HT1080 (cell line): Measurements from ENCODE around the gene THUMPD2. TPM values are rescaled to one million over a fixed set of nuclear protein-coding genes. Genes with fewer than 3 reads are reported as not detected.
"Not testable (repeated sequence)": the region's sequence is repeated elsewhere in the genome, so short reads cannot be mapped to it uniquely, and the experiment has no call there.

Experiments
- DNase-seq: peaks from one replicate; pipeline ENCODE4 v3.0.0-alpha.2; 2015; ENCODE audit warnings: low read depth
- polyA plus RNA-seq, 2 experiments: library from polyadenylated mRNA; depleted of rRNA; stranded (reverse); fragments of >200 nt; gene quantifications; 2 replicates each; pipeline ENCODE4 v1.2.3, GENCODE V29; 2015
- total RNA-seq: library from RNA; depleted of rRNA; stranded (reverse); fragments of >200 nt; shearing (Covaris generic); gene quantifications from 2 replicates; pipeline ENCODE4 v1.2.3, GENCODE V29; 2014; rRNA removed

Gene THUMPD2
- 5.5 and 7.8 TPM in 2 replicates for total RNA-seq
- polyA plus RNA-seq (2015; cell fraction: cytosol; rRNA removed) = 7.3 and 9.2 TPM in 2 replicates
- 13.2 and 13.4 TPM in 2 replicates for polyA plus RNA-seq (2015; cell fraction: nucleus; rRNA removed)

- DNase-seq = peak; percentile 51
Observed at GRCh38 chr2:39778775-39779340, at the start of gene THUMPD2. Gene THUMPD2, minus strand, starts transcription at chr2:39779258. Its CDS starts 19 bp downstream, at chr2:39779239.

GRCh38 chr2:39821871-39822270 is 42.8 kb upstream of the THUMPD2 start:
- DNase-seq = no peak

- no peak for DNase-seq
Observed at GRCh38 chr2:39816845-39817244, 37.8 kb upstream of the THUMPD2 start.

DNA sequence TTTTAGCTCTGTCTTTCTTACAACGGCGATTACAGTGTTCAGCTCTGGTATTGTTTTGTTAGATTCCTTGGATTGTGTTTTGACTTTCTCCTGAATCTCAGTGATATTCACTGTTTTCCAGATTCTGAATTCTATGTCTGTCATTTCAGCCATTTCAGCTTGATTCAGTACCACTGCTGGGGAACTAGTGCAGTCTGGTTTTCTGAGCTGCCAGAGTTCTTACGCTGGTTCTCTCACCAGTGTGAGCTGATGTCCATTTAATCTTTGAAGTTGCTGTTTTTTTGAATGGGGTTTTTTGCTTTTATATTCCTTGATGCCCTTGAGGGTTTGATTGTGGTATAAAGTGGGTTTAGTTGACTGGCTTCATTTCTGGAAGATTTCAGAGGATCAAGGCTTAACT is 37.4 kb upstream of the THUMPD2 start:
- DNase-seq = no peak

DNA sequence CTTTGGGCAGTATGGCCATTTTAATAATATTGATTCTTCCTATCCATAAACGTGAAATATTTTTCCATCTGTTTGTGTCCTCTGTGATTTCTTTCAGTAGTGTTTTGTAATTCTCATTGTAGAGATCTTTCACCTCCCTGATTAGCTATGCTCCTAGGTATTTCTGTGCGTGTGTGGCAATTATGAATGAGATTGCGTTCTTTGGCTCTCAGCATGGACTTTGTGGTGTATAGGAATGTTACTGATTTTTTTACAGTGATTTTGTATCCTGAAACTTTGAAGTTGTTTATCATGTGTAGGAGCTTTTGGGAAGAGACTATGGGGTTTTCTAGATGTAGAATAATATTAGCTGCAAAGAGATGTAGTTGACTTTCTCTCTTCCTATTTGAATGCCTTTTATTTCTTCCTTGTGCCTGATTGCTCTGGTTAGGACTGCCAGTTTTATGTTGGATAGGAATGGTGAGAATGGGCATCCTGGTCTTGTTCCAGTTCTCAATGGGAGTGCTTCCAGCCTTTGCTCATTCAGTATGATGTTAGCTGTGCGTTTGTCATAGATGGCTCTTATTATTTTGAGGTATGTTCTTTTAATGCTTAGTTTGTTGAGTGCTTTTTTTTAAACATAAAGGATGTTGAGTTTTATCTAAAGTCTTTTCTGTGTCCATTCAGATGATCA is 27.0 kb upstream of the THUMPD2 start:
- no peak for DNase-seq

- DNase-seq = no peak
Observed at GRCh38 chr2:39803839-39804238, 24.8 kb upstream of the THUMPD2 start.

- DNase-seq = no peak
Observed at GRCh38 chr2:39800752-39801151, 21.7 kb upstream of the THUMPD2 start.

DNA sequence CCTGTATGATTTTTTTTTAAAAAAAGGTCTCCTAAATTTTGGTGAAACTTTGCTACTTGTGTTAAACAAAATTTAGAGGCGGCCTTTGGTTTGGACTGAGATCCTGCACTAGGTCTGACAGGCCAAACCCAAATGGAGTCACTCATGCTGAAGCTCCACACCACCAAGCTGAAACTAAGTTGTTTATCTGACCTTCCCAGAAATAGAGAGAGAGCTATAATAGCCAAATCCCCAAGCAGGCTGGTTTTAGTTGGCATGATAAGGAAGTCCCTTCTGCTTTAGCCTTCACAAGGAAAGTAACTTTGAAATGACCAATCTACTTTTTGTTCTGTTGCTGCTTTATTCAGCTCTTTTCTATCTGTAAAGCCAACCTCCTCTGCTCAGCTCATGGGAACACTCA is 17.1 kb upstream of the THUMPD2 start:
- DNase-seq = no peak

GRCh38 chr2:39790216-39790818 is 11.3 kb upstream of the THUMPD2 start:
- DNase-seq = not testable (repeated sequence)

GRCh38 chr2:39787950-39788349 is 8.9 kb upstream of the THUMPD2 start:
- peak; percentile 30 for DNase-seq

GRCh38 chr2:39786761-39787522 is 7.9 kb upstream of the THUMPD2 start:
- DNase-seq = no peak

- DNase-seq = no peak
Observed at GRCh38 chr2:39782591-39782990, 3.5 kb upstream of the THUMPD2 start.

- no peak for DNase-seq
Observed at GRCh38 chr2:39781697-39782096, 2.6 kb upstream of the THUMPD2 start.

GRCh38 chr2:39780825-39781600 is 2.0 kb upstream of the THUMPD2 start:
- DNase-seq = peak; percentile 68

- DNase-seq = no peak
Observed at GRCh38 chr2:39779927-39780326, 869 bp upstream of the THUMPD2 start.

DNA sequence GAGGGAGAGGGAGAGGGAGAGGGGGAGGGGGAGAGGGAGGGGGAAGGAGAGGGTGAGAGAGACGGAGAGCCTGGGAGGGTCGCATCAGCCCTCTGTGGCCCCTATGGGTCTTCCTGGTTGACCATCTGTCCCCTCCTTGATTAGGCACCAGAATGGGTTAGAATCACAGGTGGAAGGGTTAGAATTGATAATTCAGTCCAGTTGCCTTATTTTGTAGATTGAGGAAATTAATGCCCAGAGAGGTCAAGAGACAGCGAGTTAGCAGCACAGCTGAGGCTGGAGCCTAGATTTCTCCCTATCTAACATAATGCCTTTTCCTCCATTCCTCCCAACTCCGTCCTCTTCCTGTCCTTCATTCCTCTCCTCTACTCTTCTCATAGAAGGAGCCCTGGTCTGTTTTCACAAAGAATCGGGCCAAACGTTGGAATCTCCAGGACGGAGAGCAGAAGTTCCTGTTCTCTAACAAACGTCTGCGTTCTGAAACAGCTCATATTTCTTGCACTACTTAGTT is 338 bp upstream of the THUMPD2 start:
- no peak for DNase-seq

DNA sequence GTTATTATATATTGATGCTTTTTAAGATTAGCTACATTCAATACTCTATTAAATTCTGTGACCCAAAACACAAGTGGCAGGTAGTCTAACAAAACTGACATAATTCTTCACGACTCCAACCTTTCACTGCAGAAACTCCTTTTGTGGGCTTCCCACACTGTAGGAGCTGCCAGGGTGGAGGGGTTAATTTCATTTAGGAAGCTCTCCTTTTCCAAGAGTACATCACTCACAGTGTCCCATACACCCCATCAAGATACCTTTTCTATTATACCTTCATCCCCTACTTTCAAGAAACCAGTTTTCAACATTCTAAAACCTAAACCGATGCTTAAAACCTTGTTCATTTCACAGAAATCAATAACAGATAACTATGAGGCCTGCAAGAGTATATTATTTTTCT is 825 bp downstream of the THUMPD2 start:
- no peak for DNase-seq

GRCh38 chr2:39772812-39773152 is 6.3 kb downstream of the THUMPD2 start:
- no peak for DNase-seq

GRCh38 chr2:39772086-39772811 is 6.8 kb downstream of the THUMPD2 start:
- DNase-seq = peak; percentile 80

DNA sequence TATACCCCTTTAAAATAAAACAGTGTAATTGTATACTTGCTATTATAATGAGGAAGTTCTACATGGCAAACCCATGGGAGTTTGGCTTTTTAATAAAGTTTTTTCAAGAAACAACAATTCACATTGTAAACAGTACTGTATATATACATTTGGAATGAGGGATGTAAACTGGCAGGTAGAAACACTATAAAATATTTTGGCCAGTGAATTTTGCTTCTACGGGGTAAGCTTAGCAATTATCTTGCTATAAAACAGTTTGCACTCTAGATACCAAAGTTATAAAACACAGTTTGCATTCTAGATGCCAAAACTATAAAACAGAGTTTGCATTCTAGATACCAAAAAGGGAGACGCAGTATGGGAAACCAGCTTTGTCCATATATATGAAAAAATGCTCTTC is 16.6 kb downstream of the THUMPD2 start:
- DNase-seq = no peak
